DND-41 (cell line): ENCODE measurements around the gene HSPA8.
"Not testable (repeated sequence)": the region's sequence is repeated elsewhere in the genome, so short reads cannot be mapped to it uniquely, and the experiment has no call there.

Experiments
- ATAC-seq: fragments of 200-7000 bp; cut with Tn5 transposase; 3 replicates; pipeline ENCODE4 v1.9.1; 2021; ENCODE audit warnings: low read depth; ENCODE audit not compliant: insufficient read depth
- DNase-seq: peaks from one replicate; pipeline ENCODE4 v3.0.0-alpha.2; 2020
- H2AFZ ChIP-seq: 2 replicates; pipeline ENCODE4 v1.6.0; 2012; ENCODE audit warnings: low read depth, low read length
- H3K27ac ChIP-seq: 2 replicates; pipeline ENCODE4 v1.5.1; 2012; ENCODE audit warnings: low read length, inconsistent platforms
- H3K27me3 ChIP-seq: fragments of 200-600 bp; sonication (generic); 2 replicates; pipeline ENCODE4 v1.6.0; 2012; ENCODE audit warnings: low read length, mild to moderate bottlenecking, inconsistent platforms; ENCODE audit not compliant: insufficient read depth, poor library complexity
- H3K36me3 ChIP-seq: 2 replicates; pipeline ENCODE4 v1.5.1; 2012; ENCODE audit warnings: low read length, inconsistent platforms; ENCODE audit not compliant: insufficient read depth
- H3K4me1 ChIP-seq: 2 replicates; pipeline ENCODE4 v1.5.1; 2012; ENCODE audit warnings: mild to moderate bottlenecking, low read length; ENCODE audit not compliant: insufficient read depth
- H3K4me2 ChIP-seq: 2 replicates; pipeline ENCODE4 v1.6.0; 2012; ENCODE audit warnings: mild to moderate bottlenecking, moderate library complexity, low read length, inconsistent platforms; ENCODE audit not compliant: insufficient read depth
- H3K4me3 ChIP-seq, 2 experiments: fragments of 200-600 bp in 1 of 2; shearing (Covaris generic) in 1 of 2; 2 replicates each; pipeline ENCODE4 v1.5.1; 2012 to 2016; ENCODE audit warnings: inconsistent platforms in 2 of 2, low read length in 2 of 2, mild to moderate bottlenecking in 2 of 2, low read depth in 1 of 2, moderate library complexity in 1 of 2
- H3K79me2 ChIP-seq: 2 replicates; pipeline ENCODE4 v1.6.0; 2012; ENCODE audit warnings: low read length, inconsistent platforms; ENCODE audit not compliant: insufficient read depth
- H3K9ac ChIP-seq: 2 replicates; pipeline ENCODE4 v1.6.0; 2012; ENCODE audit warnings: low read depth, mild to moderate bottlenecking, inconsistent platforms, low read length, moderate library complexity
- H3K9me3 ChIP-seq: 2 replicates; pipeline ENCODE4 v1.5.1; 2012; ENCODE audit warnings: low read length, moderate library complexity, mild to moderate bottlenecking, inconsistent platforms; ENCODE audit not compliant: insufficient read depth, severe bottlenecking
- H4K20me1 ChIP-seq: 2 replicates; pipeline ENCODE4 v1.6.0; 2012; ENCODE audit warnings: low read length; ENCODE audit not compliant: insufficient read depth
- EZH2 ChIP-seq: IDR thresholded peaks from 3 replicates; pipeline ENCODE4 v1.6.1; 2012; ENCODE audit warnings: borderline replicate concordance, low read depth, mild to moderate bottlenecking, moderate library complexity, low read length, inconsistent platforms; ENCODE audit not compliant: severe bottlenecking
- TF ChIP-seq, protein P1 (sequence below): IDR thresholded peaks from 2 replicates; pipeline ENCODE4 v1.5.1; 2012; ENCODE audit warnings: borderline replicate concordance, low read length, moderate library complexity, mild to moderate bottlenecking; ENCODE audit not compliant: poor library complexity, severe bottlenecking; ENCODE audit errors: extremely low read depth

Gene HSPA8

DNA sequence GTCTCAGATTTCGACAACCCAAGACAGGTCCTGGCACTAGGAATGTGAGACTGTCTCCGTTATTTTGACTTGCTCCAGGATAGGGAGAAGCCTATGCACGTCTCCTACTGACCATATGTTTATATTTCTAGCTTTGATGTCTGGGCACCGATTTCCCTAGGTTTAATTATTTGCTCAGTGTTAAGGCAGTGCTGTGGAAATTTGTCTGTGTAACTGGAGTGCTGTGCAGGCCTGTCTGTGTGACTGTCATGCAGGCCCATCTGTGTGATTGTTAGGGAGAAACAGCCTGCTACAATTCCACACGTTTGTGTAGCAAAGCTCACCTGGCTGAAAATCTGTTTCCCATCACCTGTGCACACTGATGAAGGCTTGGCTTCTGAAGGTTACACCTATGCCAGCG is 29.6 kb upstream of the HSPA8 start:
- H3K36me3 ChIP-seq = no peaks in the 10 kb centered on the region
- ATAC-seq = no peak
- TF ChIP-seq, protein P1, sequence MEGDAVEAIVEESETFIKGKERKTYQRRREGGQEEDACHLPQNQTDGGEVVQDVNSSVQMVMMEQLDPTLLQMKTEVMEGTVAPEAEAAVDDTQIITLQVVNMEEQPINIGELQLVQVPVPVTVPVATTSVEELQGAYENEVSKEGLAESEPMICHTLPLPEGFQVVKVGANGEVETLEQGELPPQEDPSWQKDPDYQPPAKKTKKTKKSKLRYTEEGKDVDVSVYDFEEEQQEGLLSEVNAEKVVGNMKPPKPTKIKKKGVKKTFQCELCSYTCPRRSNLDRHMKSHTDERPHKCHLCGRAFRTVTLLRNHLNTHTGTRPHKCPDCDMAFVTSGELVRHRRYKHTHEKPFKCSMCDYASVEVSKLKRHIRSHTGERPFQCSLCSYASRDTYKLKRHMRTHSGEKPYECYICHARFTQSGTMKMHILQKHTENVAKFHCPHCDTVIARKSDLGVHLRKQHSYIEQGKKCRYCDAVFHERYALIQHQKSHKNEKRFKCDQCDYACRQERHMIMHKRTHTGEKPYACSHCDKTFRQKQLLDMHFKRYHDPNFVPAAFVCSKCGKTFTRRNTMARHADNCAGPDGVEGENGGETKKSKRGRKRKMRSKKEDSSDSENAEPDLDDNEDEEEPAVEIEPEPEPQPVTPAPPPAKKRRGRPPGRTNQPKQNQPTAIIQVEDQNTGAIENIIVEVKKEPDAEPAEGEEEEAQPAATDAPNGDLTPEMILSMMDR = no peak
- no peak for TF ChIP-seq EZH2

DNA sequence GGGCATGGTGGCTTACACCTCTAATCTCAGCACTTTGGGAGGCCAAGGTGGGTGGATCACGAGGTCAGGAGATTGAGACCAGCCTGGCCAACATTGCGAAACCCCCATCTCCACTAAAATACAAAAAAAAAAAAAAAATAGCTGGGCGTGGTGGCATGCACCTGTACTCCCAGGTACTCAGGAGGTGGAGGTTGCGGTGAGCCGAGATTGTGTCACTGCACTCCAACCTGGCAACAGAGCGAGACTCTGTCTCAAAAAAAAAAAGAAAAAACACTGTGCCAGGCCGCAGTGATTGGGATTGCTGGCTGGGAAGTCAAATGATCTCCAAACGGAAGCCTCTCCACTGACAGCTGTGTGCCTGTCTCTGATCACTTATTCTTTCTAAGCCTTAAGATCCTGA is 28.2 kb upstream of the HSPA8 start:
- H3K9me3 ChIP-seq, H3K9ac ChIP-seq, H3K27ac ChIP-seq, H3K27me3 ChIP-seq, DNase-seq, ATAC-seq, H3K36me3 ChIP-seq, H3K4me3 ChIP-seq, H4K20me1 ChIP-seq, H3K4me2 ChIP-seq, H3K79me2 ChIP-seq, H2AFZ ChIP-seq: not testable (repeated sequence)
- peaks cover 19% of the 10 kb centered on the region for H3K4me1 ChIP-seq

More for the DNA sequence above, 29.6 kb upstream of the HSPA8 start:
- H3K4me2 ChIP-seq = no peak overlapping the region
- no peaks in the 10 kb centered on the region for H3K9me3 ChIP-seq
- H3K9ac ChIP-seq = no peak overlapping the region
- no peak for DNase-seq
- H3K79me2 ChIP-seq = no peaks in the 10 kb centered on the region
- peaks cover 13% of the 10 kb centered on the region for H3K4me1 ChIP-seq
- H4K20me1 ChIP-seq = no peaks in the 10 kb centered on the region
- H3K27me3 ChIP-seq = peaks cover 3% of the 10 kb centered on the region
- H2AFZ ChIP-seq = no peak overlapping the region
- H3K4me3 ChIP-seq = no peak overlapping the region
- H3K27ac ChIP-seq = no peak overlapping the region

DNA sequence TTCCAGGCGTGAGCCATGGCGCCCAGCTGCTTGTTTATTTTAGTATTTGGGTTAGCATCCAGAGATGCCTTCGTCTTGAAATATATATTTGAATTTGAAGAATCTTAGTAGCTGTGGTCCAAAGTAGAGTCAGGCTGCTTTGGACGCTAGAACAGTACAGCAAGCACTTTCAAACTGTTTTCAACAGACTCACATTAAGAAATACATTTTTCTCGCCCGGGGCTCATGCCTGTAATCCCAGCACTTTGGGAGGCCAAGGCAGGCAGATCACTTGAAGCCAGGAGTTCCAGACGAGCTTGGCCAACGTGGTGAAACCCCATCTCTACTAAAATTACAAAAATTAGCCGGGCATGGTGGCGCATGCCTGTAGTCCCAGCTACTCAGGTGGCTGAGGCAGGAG is 27.0 kb upstream of the HSPA8 start:
- not testable (repeated sequence) for H3K27me3 ChIP-seq, H3K4me2 ChIP-seq, H2AFZ ChIP-seq, H4K20me1 ChIP-seq, H3K36me3 ChIP-seq, H3K27ac ChIP-seq, H3K4me3 ChIP-seq, ATAC-seq, H3K9ac ChIP-seq, H3K9me3 ChIP-seq, DNase-seq, H3K79me2 ChIP-seq
- peaks cover 19% of the 10 kb centered on the region for H3K4me1 ChIP-seq

DNA sequence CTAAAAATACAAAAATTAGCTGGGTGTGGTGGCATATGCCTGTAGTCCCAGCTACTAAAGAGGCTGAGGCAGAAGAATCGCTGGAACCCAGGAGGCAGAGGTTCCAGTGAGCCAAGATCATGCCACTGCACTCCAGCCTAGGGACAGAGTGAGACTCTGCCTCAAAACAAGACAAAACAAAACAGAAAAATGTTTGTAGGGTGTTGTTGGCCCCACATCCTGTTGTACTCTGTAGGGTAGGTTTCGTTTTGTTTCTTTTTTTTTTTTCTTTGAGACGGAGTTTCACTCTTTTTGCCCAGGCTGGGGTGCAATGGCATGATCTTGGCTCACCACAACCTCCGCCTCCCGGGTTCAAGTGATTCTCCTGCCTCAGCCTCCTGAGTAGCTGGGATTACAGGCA is 25.7 kb upstream of the HSPA8 start:
- peak; percentile 79 for ATAC-seq
- not testable (repeated sequence) for H3K9me3 ChIP-seq, H3K79me2 ChIP-seq, H4K20me1 ChIP-seq, H3K9ac ChIP-seq, H3K36me3 ChIP-seq, H3K27me3 ChIP-seq, H3K27ac ChIP-seq, H3K4me3 ChIP-seq
- Histone ChIP-seq H3K4me1 (peaks cover 21% of the 10 kb centered on the region), H2AFZ (peak overlapping the region; percentile 19; the same call in 1 of the 2 replicates), H3K4me2 (0 out of 2 replicates have a peak overlapping the region, but pooled peaks have one; percentile 20)
- peak; percentile 29 for DNase-seq

DNA sequence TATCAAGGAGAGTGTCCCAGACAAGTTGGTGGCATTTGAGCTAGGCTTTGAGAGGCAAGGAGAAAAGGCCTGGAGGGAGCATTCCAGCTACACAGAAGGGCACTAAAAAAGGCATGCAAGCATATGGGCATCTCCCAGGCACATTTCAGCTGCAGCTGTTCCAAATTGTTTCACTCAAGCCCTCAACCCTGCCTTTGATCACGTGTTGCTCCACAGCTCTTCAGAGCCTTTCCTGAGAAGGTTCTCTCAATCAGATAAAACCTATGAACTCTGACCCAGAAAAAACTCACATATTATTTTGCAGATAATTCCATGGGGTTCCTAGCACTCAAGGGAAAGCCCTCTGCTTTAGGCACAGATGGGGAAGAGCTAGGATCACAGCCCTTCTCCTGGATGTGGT is 24.4 kb upstream of the HSPA8 start:
- Histone ChIP-seq H3K9ac (no peak overlapping the region), H4K20me1 (no peaks in the 10 kb centered on the region), H3K4me3 (no peak overlapping the region), H3K36me3 (no peaks in the 10 kb centered on the region), H3K79me2 (no peaks in the 10 kb centered on the region), H3K27ac (no peak overlapping the region), H3K4me1 (peaks cover 21% of the 10 kb centered on the region), H2AFZ (no peak overlapping the region), H3K4me2 (no peak overlapping the region), H3K9me3 (no peaks in the 10 kb centered on the region), H3K27me3 (no peaks in the 10 kb centered on the region)
- ATAC-seq (peak; percentile 79), DNase-seq (peak; percentile 41)
- TF ChIP-seq, protein P1 = no peak
- TF ChIP-seq EZH2 = no peak
